Panc1 (cell line): Measurements from ENCODE around the gene HCRTR1. TPM values are rescaled to one million over a fixed set of nuclear protein-coding genes. Genes with fewer than 3 reads are reported as not detected.

Experiments used
- ATAC-seq: fragments of 200-7000 bp; cut with Tn5 transposase; 2 replicates; pipeline ENCODE4 v1.9.1; 2020; ENCODE audit warnings: mild to moderate bottlenecking, moderate library complexity
- BruUV-seq: library from RNA; stranded (reverse); fragments of 400-500 nt; replicated peaks from 2 replicates; lab custom pipeline; 2021; lab: Mats Ljungman, UMichigan
- CTCF ChIA-PET: fragments of 300-600 bp; sonication (Branson Sonifier 250); formaldehyde crosslinking; loops from one replicate; lab custom pipeline; 2022; ENCODE audit warnings: antibody characterized with exemption; lab: Charles Lee
- POLR2A ChIA-PET: fragments of 300-600 bp; sonication (Branson Sonifier 250); formaldehyde crosslinking; loops from one replicate; lab custom pipeline; 2022; ENCODE audit warnings: antibody characterized with exemption; lab: Charles Lee
- DNase-seq: peaks from one replicate; pipeline ENCODE4 v3.0.0-alpha.2; 2010; ENCODE audit warnings: low read depth, low spot score
- H3K27ac ChIP-seq: 2 replicates; pipeline ENCODE4 v1.5.1; 2011; ENCODE audit warnings: mild to moderate bottlenecking, low read length, inconsistent platforms
- H3K27me3 ChIP-seq: fragments of 200-500 bp; sonication (Bioruptor generic); 2 replicates; pipeline ENCODE4 v1.6.0; 2014; ENCODE audit warnings: low read length, inconsistent platforms; ENCODE audit not compliant: control insufficient read depth, insufficient read depth
- H3K36me3 ChIP-seq: fragments of 200-500 bp; sonication (Bioruptor generic); 2 replicates; pipeline ENCODE4 v1.5.1; 2014; ENCODE audit warnings: inconsistent platforms, mild to moderate bottlenecking, low read length, moderate library complexity; ENCODE audit not compliant: control insufficient read depth, insufficient read depth
- H3K4me1 ChIP-seq: 2 replicates; pipeline ENCODE4 v1.5.1; 2011; ENCODE audit warnings: inconsistent platforms, mild to moderate bottlenecking, low read length, moderate library complexity; ENCODE audit not compliant: control insufficient read depth, insufficient read depth
- H3K4me3 ChIP-seq, 2 experiments: 2 replicates each; pipeline ENCODE4 v1.5.1; 2011 to 2012; ENCODE audit warnings: low read depth in 2 of 2, low read length in 2 of 2, mild to moderate bottlenecking in 2 of 2, inconsistent platforms in 1 of 2, moderate library complexity in 1 of 2
- H3K9me3 ChIP-seq: fragments of 200-500 bp; sonication (Bioruptor generic); 2 replicates; pipeline ENCODE4 v1.5.1; 2014; ENCODE audit warnings: low read depth, mild to moderate bottlenecking, inconsistent platforms, low read length, moderate library complexity; ENCODE audit not compliant: control insufficient read depth, insufficient read depth
- CTCF ChIP-seq: fragments of 450-650 bp; IDR thresholded peaks from 2 replicates; pipeline ENCODE4 v1.5.1; 2017; ENCODE audit warnings: mild to moderate bottlenecking
- POLR2AphosphoS5 ChIP-seq: IDR thresholded peaks from 2 replicates; pipeline ENCODE4 v1.6.1; 2012; ENCODE audit warnings: mild to moderate bottlenecking, low read depth, low read length, moderate library complexity
- REST ChIP-seq, 2 experiments: IDR thresholded peaks; 2 replicates each; pipeline ENCODE4 v1.6.1; 2011 to 2012; ENCODE audit warnings: low read depth in 2 of 2, control low read depth in 1 of 2, low read length in 1 of 2, mild to moderate bottlenecking in 1 of 2, moderate library complexity in 1 of 2; ENCODE audit not compliant: insufficient read depth in 1 of 2
- SIN3A ChIP-seq: IDR thresholded peaks from 2 replicates; pipeline ENCODE4 v1.6.1; 2012; ENCODE audit warnings: low read depth, mild to moderate bottlenecking, low read length, moderate library complexity, borderline replicate concordance; ENCODE audit not compliant: insufficient read depth
- TCF7L2 ChIP-seq: IDR thresholded peaks from 2 replicates; pipeline ENCODE4 v1.6.1; 2011; ENCODE audit warnings: mild to moderate bottlenecking, low read depth, low read length, inconsistent platforms
- in situ Hi-C: cut with HindIII; loops from 2 replicates; pipeline ENCODE4 v1.10.0; 2016; ENCODE audit warnings: low sequenced_read_pairs, low pct_unique_long_range_greater_than_20kb
- intact Hi-C: fragments of 100-400 bp; cut with micrococcal nuclease; formaldehyde crosslinking; loops from one replicate; pipeline ENCODE4 v1.10.0; 2022; ENCODE audit not compliant: unreplicated experiment
- total RNA-seq: library from RNA; stranded (reverse); gene quantifications from one replicate; pipeline ENCODE4 v1.2.1, GENCODE V29; 2021; ENCODE audit not compliant: unreplicated experiment

Gene HCRTR1
- total RNA-seq, 1 experiment from 2014 or later = 0.18 TPM

- ChIA-PET CTCF (no interaction called here), POLR2A (interaction anchor here (1.3 kb wide), 1 partner anchor 65 kb away, joined by 5 read pairs; no protein-coding TSS in a partner anchor)
- intact Hi-C loops (no loop called here), in situ Hi-C loops (no loop called here)
- Histone ChIP-seq H3K36me3 (no peaks in the 10 kb centered on the region), H3K27ac (no peak overlapping the region), H3K4me1 (peaks cover 18% of the 10 kb centered on the region), H3K27me3 (no peaks in the 10 kb centered on the region), H3K4me3 (no peak overlapping the region), H3K9me3 (no peaks in the 10 kb centered on the region)
- TF ChIP-seq TCF7L2 (no peak), CTCF (no peak), POLR2AphosphoS5 (no peak), REST (IDR thresholded peaks at IDR 0.05; ENCODE audit: insufficient read depth in 1 of 2, low read depth in 2 of 2, low read length in 1 of 2) (no peak), SIN3A (no peak)
- DNase-seq (no peak), ATAC-seq (no peak)
- no TSS peak for BruUV-seq
Measured at GRCh38 chr1:31570228-31570627, 47.3 kb upstream of the HCRTR1 start.

- no peak for TF ChIP-seq TCF7L2
- TF ChIP-seq POLR2AphosphoS5 = no peak
- no peak for TF ChIP-seq SIN3A
- no peak for TF ChIP-seq CTCF
- TF ChIP-seq REST (IDR thresholded peaks at IDR 0.05; ENCODE audit: insufficient read depth in 1 of 2, low read depth in 2 of 2, low read length in 1 of 2) = no peak
- intact Hi-C loops = no loop called here
- Histone ChIP-seq H3K27ac (no peak overlapping the region), H3K4me3 (no peak overlapping the region), H3K36me3 (no peaks in the 10 kb centered on the region), H3K9me3 (no peaks in the 10 kb centered on the region), H3K4me1 (peaks cover 25% of the 10 kb centered on the region), H3K27me3 (no peaks in the 10 kb centered on the region)
- no TSS peak for BruUV-seq
- no peak for DNase-seq
- ATAC-seq = no peak
- CTCF ChIA-PET = no interaction called here
- POLR2A ChIA-PET = interaction anchor here (0.9 to 1.3 kb wide), 2 partner anchors 39 to 64 kb away, joined by 3 to 5 read pairs; no protein-coding TSS in a partner anchor
- in situ Hi-C loops = no loop called here
Measured at GRCh38 chr1:31570906-31571305, 46.6 kb upstream of the HCRTR1 start.
